GM23338 (cell line): ENCODE results near the gene CDH4.

Experiments used
- CTCF ChIP-seq, 2 experiments: fragments of 200-600 bp in 1 of 2; sonication (generic) in 1 of 2; conservative IDR thresholded peaks; 2 replicates each; pipeline versions ENCODE4 v1.5.1 to v1.6.1; 2016 to 2017; ENCODE audit warnings: antibody characterized with exemption in 2 of 2, low read depth in 2 of 2, mild to moderate bottlenecking in 2 of 2, moderate library complexity in 1 of 2
- REST ChIP-seq: IDR thresholded peaks from one replicate; pipeline ENCODE4 v1.6.1; 2018; ENCODE audit warnings: antibody characterized with exemption; ENCODE audit not compliant: unreplicated experiment

GRCh38 chr20:61230166-61230565, 21.9 kb upstream of the CDH4 start:
- TF ChIP-seq REST: no peak
- TF ChIP-seq CTCF (conservative IDR thresholded peaks at IDR 0.05; ENCODE audit: low read depth in 2 of 2): no peak
